CD14-positive monocyte (primary cell): ENCODE data around the gene ARAP2. TPM values are rescaled to one million over a fixed set of nuclear protein-coding genes. Genes with fewer than 3 reads are reported as not detected.

Experiments
- DNase-seq, 3 donors: peaks; one replicate each; pipeline ENCODE4 v3.0.0-alpha.2; 2011 to 2022
- H2AFZ ChIP-seq: 2 replicates; pipeline ENCODE4 v1.6.0; 2012; ENCODE audit warnings: mild to moderate bottlenecking, low read depth, low read length, inconsistent platforms; ENCODE audit not compliant: insufficient read depth, poor library complexity, severe bottlenecking
- H3K27ac ChIP-seq, 2 donors: 1 replicate in 1 of 2; 2 replicates in 1 of 2; pipeline ENCODE4 v1.5.1; 2012 to 2013; ENCODE audit warnings: low read length in 2 of 2, control low read depth in 1 of 2, inconsistent platforms in 1 of 2, low read depth in 1 of 2, mild to moderate bottlenecking in 1 of 2
- H3K27me3 ChIP-seq, 2 donors: one replicate each; pipeline versions ENCODE4 v1.6.0 to v1.6.1; 2011 to 2013; ENCODE audit warnings: low read length in 2 of 2; ENCODE audit not compliant: control insufficient read depth in 2 of 2, insufficient read depth in 2 of 2
- H3K36me3 ChIP-seq, 2 donors: replicated peaks in 1 of 2; 1 replicate in 1 of 2; 2 replicates in 1 of 2; pipeline versions ENCODE4 v1.5.1 to v1.6.1; 2012 to 2013; ENCODE audit warnings: low read length in 2 of 2, control low read depth in 1 of 2, inconsistent platforms in 1 of 2, mild to moderate bottlenecking in 1 of 2; ENCODE audit not compliant: insufficient read depth in 2 of 2, control insufficient read depth in 1 of 2
- H3K4me1 ChIP-seq, 2 donors: 1 replicate in 1 of 2; 2 replicates in 1 of 2; pipeline versions ENCODE4 v1.5.1 to v1.6.1; 2012 to 2013; ENCODE audit warnings: low read length in 2 of 2, control low read depth in 1 of 2, inconsistent platforms in 1 of 2, mild to moderate bottlenecking in 1 of 2, moderate library complexity in 1 of 2; ENCODE audit not compliant: insufficient read depth in 2 of 2, control insufficient read depth in 1 of 2
- H3K4me2 ChIP-seq: replicated peaks from 2 replicates; pipeline ENCODE3; 2012; ENCODE audit warnings: low read length, moderate library complexity, mild to moderate bottlenecking; ENCODE audit not compliant: poor library complexity, severe bottlenecking; ENCODE audit errors: extremely low read depth
- H3K4me3 ChIP-seq, 3 experiments: fragments of 200-600 bp in 1 of 3; sonication (generic) in 1 of 3; replicated peaks in 1 of 3; 1 replicate in 2 of 3; 2 replicates in 1 of 3; pipeline ENCODE4 v1.5.1; 2011 to 2013; ENCODE audit warnings: low read length in 3 of 3, mild to moderate bottlenecking in 3 of 3, control low read depth in 2 of 3, low read depth in 2 of 3, inconsistent platforms in 1 of 3, moderate library complexity in 1 of 3
- H3K79me2 ChIP-seq: 2 replicates; pipeline ENCODE4 v1.6.0; 2012; ENCODE audit warnings: mild to moderate bottlenecking, control low read depth, inconsistent platforms, low read length, moderate library complexity; ENCODE audit not compliant: insufficient read depth
- H3K9ac ChIP-seq: 2 replicates; pipeline ENCODE4 v1.6.0; 2017; ENCODE audit warnings: low read length, mild to moderate bottlenecking; ENCODE audit not compliant: insufficient read depth, poor library complexity, severe bottlenecking
- H3K9me3 ChIP-seq, 2 donors: replicated peaks in 1 of 2; 1 replicate in 1 of 2; 2 replicates in 1 of 2; pipeline versions ENCODE4 v1.5.1 to v1.6.1; 2012 to 2013; ENCODE audit warnings: low read length in 2 of 2, control low read depth in 1 of 2; ENCODE audit not compliant: control insufficient read depth in 1 of 2, insufficient read depth in 1 of 2
- H4K20me1 ChIP-seq: 2 replicates; pipeline ENCODE4 v1.6.0; 2012; ENCODE audit warnings: mild to moderate bottlenecking, low read length, control low read depth, moderate library complexity; ENCODE audit not compliant: insufficient read depth
- H3K27ac Mint-ChIP-seq, 7 donors: one replicate each; pipeline ENCODE4 v1.8.0; 2020; ENCODE audit warnings: mild to moderate bottlenecking in 7 of 7, mixed read lengths in 7 of 7, moderate library complexity in 6 of 7, inconsistent platforms in 2 of 7
- H3K27me3 Mint-ChIP-seq, 3 donors: one replicate each; pipeline ENCODE4 v1.8.0; 2021 to 2022; ENCODE audit warnings: low read depth in 3 of 3, mild to moderate bottlenecking in 3 of 3, mixed read lengths in 3 of 3, moderate library complexity in 3 of 3, inconsistent platforms in 1 of 3
- H3K36me3 Mint-ChIP-seq, 2 donors: one replicate each; pipeline ENCODE4 v1.8.0; 2020; ENCODE audit warnings: mixed read lengths in 2 of 2, inconsistent platforms in 1 of 2, mild to moderate bottlenecking in 1 of 2
- H3K4me1 Mint-ChIP-seq: one replicate; pipeline ENCODE4 v1.8.0; 2020; ENCODE audit warnings: mild to moderate bottlenecking, mixed read lengths
- H3K4me3 Mint-ChIP-seq, 2 donors: one replicate each; pipeline ENCODE4 v1.8.0; 2020; ENCODE audit warnings: mild to moderate bottlenecking in 2 of 2, mixed read lengths in 2 of 2, moderate library complexity in 1 of 2
- H3K9me3 Mint-ChIP-seq, 7 donors: one replicate each; pipeline ENCODE4 v1.8.0; 2020 to 2022; ENCODE audit warnings: mixed read lengths in 7 of 7, mild to moderate bottlenecking in 6 of 7, moderate library complexity in 6 of 7, inconsistent platforms in 2 of 7
- WGBS: methylation state at CpG from one replicate; pipeline ENCODE4 v1.1.5; 2013; ENCODE audit warnings: missing lambda C conversion rate; ENCODE audit not compliant: insufficient coverage; 5-methylcytosine and 5-hydroxymethylcytosine counted together
- intact Hi-C, 2 donors: fragments of 100-400 bp; cut with micrococcal nuclease; formaldehyde crosslinking; loops; one replicate each; pipeline versions ENCODE4 v1.15.0 to v1.15.1; 2023
- polyA plus RNA-seq, 3 donors: library from polyadenylated mRNA; depleted of rRNA in 1 of 3; unstranded in 2 of 3; stranded (reverse) in 1 of 3; fragments of 300-500 nt in 2 of 3; fragments of >200 nt in 1 of 3; fragmentation: Illumina TruSeq in 2 of 3; gene quantifications; 1 replicate in 2 of 3; 2 replicates in 1 of 3; pipeline ENCODE4 v1.2.3, GENCODE V29; 2012 to 2021
- TF ChIP-seq, protein P1 (sequence below): fragments of 200-600 bp; IDR thresholded peaks from one replicate; pipeline ENCODE4 v1.8.0; 2022; ENCODE audit warnings: antibody characterized with exemption, mild to moderate bottlenecking

The ARAP2 gene
- polyA plus RNA-seq, 3 donors = 4.6 to 17.7 (median 5.6) TPM

DNA sequence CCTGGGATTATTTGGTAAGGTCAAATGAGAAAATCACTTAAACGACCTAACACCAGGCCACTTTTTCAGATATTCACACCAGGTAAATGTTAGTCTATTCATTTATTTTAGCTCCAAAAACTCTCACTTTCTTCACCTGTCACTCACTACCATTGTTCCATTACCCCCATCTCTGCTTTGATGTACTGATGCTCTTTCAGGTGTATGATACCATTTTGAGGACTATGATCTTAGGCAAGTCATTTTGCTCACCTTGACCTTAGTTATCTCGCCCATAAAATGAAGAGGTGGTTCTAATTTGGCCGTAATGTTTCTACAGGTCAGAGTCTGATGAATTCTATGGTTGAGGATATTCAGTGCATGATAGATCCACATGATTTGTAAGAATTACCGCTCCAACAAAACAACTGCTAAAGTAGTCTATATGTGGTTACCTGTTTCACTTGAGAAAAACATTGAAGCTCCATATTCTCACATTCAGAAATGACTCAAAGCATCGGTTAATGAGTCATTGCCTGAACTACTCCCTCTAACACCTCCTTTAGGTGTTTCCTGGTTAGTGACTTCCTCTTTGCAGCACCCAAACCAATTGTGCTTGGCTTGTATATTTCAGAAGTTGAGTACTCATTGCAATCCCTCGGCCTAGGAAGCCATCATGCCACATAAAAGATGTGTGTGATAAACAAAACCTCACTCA lies 41.6 kb upstream of the ARAP2 start:
- Histone ChIP-seq H3K36me3 (no peaks in the 10 kb centered on the region), H3K4me2 (no peak overlapping the region)
- H3K4me1 Mint-ChIP-seq = peaks cover 24% of the 10 kb centered on the region

DNA sequence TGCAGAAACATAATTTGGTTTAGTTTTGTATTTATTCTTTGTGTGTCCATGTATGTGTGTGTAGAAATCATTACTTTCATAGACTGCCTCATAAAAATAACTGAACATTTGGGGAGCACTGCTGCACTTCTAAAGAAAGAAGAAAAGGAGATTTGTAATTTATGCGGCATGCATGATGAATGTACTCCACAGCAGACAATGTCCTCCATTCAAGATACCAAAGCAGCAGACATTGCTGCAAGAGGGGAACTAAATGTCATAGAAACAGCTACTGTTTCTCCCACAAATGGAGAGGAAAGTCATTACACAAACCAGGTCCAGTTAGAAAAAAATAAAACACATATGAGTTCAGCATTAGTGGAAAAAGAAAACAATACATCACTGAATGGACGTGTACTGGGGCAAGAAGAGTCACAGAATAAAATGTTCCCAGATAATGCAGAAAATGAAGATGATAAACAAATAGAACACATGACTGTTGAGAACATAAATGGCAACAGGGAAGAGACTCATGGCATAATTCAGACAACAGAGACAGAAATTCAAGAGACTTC lies 39.7 kb upstream of the ARAP2 start:
- intact Hi-C loops = no loop called here
- no peak overlapping the region for H2AFZ ChIP-seq
- no peaks in the 10 kb centered on the region for H3K79me2 ChIP-seq
- peaks cover 26% of the 10 kb centered on the region for H3K4me1 Mint-ChIP-seq
- no peak for DNase-seq
- no peaks in the 10 kb centered on the region for H3K36me3 ChIP-seq
- H3K9me3 ChIP-seq = no peaks in the 10 kb centered on the region
- no peaks in the 10 kb centered on the region for H4K20me1 ChIP-seq
- no peak overlapping the region for H3K4me2 ChIP-seq
- H3K27me3 Mint-ChIP-seq = peaks cover 0 to 1% (median 0%) of the 10 kb centered on the region in 3 donors
- WGBS = no CpG with 5 or more reads among the region's 2 CpGs
- H3K27ac Mint-ChIP-seq = no peak overlapping the region
- H3K9ac ChIP-seq = no peak overlapping the region
- H3K27me3 ChIP-seq = no peaks in the 10 kb centered on the region
- TF ChIP-seq, protein P1, sequence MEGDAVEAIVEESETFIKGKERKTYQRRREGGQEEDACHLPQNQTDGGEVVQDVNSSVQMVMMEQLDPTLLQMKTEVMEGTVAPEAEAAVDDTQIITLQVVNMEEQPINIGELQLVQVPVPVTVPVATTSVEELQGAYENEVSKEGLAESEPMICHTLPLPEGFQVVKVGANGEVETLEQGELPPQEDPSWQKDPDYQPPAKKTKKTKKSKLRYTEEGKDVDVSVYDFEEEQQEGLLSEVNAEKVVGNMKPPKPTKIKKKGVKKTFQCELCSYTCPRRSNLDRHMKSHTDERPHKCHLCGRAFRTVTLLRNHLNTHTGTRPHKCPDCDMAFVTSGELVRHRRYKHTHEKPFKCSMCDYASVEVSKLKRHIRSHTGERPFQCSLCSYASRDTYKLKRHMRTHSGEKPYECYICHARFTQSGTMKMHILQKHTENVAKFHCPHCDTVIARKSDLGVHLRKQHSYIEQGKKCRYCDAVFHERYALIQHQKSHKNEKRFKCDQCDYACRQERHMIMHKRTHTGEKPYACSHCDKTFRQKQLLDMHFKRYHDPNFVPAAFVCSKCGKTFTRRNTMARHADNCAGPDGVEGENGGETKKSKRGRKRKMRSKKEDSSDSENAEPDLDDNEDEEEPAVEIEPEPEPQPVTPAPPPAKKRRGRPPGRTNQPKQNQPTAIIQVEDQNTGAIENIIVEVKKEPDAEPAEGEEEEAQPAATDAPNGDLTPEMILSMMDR = no peak
- H3K4me1 ChIP-seq = peaks cover 13 to 17% of the 10 kb centered on the region in 2 donors
- H3K27ac ChIP-seq = no peak overlapping the region
- H3K4me3 ChIP-seq = no peak overlapping the region
- H3K36me3 Mint-ChIP-seq = no peaks in the 10 kb centered on the region
- H3K4me3 Mint-ChIP-seq = no peak overlapping the region
- H3K9me3 Mint-ChIP-seq = no peaks in the 10 kb centered on the region

More for the DNA sequence above, 41.6 kb upstream of the ARAP2 start:
- 0% methylated on average over 1 of the region's 6 CpGs for WGBS
- H3K27me3 Mint-ChIP-seq = peaks cover 0 to 1% (median 0%) of the 10 kb centered on the region in 3 donors
- H3K36me3 Mint-ChIP-seq = no peaks in the 10 kb centered on the region
- DNase-seq = peak; percentile 30 to 76 (median 63)
- H3K79me2 ChIP-seq = no peaks in the 10 kb centered on the region
- no peak overlapping the region for H3K9ac ChIP-seq
- H3K4me1 ChIP-seq = peaks cover 13 to 22% of the 10 kb centered on the region in 2 donors
- no peaks in the 10 kb centered on the region for H3K27me3 ChIP-seq
- H3K27ac Mint-ChIP-seq = peak overlapping the region in 1 of 7 donors; percentile 6
- no peak overlapping the region for H2AFZ ChIP-seq
- no peaks in the 10 kb centered on the region for H4K20me1 ChIP-seq
- H3K27ac ChIP-seq = no peak overlapping the region
- H3K4me3 ChIP-seq = no peak overlapping the region
- TF ChIP-seq, protein P1 = no peak
- H3K4me3 Mint-ChIP-seq = no peak overlapping the region
- intact Hi-C loops = no loop called here
- H3K9me3 ChIP-seq = no peaks in the 10 kb centered on the region
- no peaks in the 10 kb centered on the region for H3K9me3 Mint-ChIP-seq
